GM13976 (cell line): ENCODE measurements around the gene TREML4.

ENCODE experiments used
- DNase-seq: peaks from one replicate; pipeline ENCODE4 v3.0.0; 2012; ENCODE audit warnings: low spot score
- in situ Hi-C: fragments of 300-500 bp; cut with MboI; formaldehyde crosslinking; loops from one replicate; pipeline ENCODE4 v1.12.0; 2022; ENCODE audit warnings: low sequenced_read_pairs, mixed read lengths, inconsistent platforms; ENCODE audit not compliant: unreplicated experiment
- TF ChIP-seq, protein P1 (sequence below): IDR thresholded peaks from 2 replicates; pipeline ENCODE4 v1.5.1; 2012; ENCODE audit warnings: borderline replicate concordance, mild to moderate bottlenecking; ENCODE audit not compliant: insufficient read depth; ENCODE audit errors: extremely low read depth, missing control alignments, control extremely low read depth

The TREML4 gene

DNA sequence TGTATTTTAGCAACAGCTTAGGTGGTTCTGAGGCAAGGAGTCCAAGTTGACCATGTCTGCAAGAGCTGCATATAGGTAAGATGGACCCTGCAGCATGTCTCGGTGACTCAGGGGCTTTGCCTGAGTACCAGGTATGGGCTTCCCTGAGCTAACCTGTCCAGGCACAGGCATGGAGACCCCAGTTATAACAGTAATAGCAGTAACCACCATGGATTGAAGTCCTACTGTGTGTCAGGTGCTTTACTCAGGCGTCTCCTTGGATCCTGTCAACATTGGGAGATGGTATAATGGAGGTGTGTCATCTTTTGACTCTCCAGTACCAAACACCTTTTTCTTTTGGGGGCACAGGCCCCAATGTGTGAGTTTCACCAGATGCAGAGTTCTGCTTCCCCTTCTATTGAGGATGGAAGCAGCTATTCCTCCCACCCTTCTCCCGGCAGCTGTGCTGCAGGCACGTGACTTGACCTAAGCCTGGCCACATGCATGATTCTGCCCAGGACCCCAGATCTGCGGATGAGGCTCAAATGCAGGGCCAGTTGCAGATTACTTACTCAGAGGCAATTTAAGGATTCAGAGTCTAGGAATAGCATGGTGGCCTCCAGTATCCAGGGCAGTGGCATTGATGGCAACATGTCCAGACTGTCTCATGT is 44.6 kb downstream of the TREML4 start:
- TF ChIP-seq, protein P1, sequence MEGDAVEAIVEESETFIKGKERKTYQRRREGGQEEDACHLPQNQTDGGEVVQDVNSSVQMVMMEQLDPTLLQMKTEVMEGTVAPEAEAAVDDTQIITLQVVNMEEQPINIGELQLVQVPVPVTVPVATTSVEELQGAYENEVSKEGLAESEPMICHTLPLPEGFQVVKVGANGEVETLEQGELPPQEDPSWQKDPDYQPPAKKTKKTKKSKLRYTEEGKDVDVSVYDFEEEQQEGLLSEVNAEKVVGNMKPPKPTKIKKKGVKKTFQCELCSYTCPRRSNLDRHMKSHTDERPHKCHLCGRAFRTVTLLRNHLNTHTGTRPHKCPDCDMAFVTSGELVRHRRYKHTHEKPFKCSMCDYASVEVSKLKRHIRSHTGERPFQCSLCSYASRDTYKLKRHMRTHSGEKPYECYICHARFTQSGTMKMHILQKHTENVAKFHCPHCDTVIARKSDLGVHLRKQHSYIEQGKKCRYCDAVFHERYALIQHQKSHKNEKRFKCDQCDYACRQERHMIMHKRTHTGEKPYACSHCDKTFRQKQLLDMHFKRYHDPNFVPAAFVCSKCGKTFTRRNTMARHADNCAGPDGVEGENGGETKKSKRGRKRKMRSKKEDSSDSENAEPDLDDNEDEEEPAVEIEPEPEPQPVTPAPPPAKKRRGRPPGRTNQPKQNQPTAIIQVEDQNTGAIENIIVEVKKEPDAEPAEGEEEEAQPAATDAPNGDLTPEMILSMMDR = no peak
- in situ Hi-C loops = no loop called here
- peak; percentile 1 for DNase-seq

DNA sequence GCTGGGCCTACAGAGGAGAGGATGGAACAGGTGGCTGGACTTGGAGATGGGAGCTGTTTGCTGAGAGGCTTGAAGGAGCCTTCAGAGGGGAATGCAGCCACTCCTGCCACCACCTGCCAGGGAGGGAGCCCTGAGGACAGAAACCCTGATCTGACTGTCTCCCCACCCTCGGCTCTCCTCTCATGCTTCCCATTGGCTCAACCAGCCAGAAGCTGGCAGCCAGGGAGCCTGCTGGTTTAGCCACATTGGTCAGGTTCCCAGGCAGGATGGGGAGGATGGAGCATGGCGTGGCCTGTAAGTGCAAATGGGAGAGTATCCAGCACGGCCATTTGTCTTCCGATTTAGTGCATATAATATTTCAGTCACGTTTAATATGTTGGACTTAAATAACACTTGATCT is 45.6 kb downstream of the TREML4 start:
- in situ Hi-C loops = no loop called here
- DNase-seq = peak; percentile 2
- TF ChIP-seq, protein P1 = no peak

DNA sequence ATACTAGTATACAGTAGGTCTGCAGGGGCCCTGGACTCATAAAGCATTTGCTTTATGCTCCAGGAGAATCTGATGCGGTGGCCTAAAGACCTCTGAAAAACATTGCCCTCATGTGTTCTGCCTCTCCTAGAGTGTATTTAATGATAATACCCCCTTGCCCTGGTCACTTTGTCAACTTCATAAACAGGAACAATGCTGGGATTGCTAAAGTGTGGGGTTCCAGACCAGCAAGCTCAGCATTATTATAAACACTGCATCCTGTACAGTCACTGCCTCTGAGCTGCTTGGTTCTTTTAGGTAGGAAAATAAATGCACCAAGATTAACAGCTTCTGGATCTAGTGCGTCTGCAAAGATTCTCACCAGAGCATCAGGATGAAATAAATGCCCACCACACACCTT is 46.1 kb downstream of the TREML4 start:
- DNase-seq = peak; percentile 0
- in situ Hi-C loops = no loop called here
- TF ChIP-seq, protein P1 = no peak

DNA sequence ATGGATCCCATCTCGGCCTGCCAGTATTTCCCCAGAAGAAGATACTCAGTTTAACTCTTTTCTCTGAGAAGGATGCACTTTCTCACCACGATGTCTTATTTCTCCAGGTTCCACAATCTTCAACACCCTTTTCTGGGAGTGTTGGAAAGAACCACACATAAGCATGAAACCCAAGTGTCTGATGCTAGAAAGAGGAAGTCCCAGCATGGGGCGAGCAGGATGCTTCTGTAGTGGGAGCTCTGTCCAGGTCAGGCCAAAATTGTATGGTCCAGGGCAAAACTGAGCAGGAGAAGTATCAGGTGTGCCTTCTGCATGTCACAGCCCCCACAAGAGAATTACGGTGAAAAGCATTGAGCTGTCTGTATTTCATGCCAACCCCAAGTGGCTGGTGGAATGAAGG is 47.3 kb downstream of the TREML4 start:
- peak; percentile 2 for DNase-seq
- in situ Hi-C loops = no loop called here
- TF ChIP-seq, protein P1 = no peak

DNA sequence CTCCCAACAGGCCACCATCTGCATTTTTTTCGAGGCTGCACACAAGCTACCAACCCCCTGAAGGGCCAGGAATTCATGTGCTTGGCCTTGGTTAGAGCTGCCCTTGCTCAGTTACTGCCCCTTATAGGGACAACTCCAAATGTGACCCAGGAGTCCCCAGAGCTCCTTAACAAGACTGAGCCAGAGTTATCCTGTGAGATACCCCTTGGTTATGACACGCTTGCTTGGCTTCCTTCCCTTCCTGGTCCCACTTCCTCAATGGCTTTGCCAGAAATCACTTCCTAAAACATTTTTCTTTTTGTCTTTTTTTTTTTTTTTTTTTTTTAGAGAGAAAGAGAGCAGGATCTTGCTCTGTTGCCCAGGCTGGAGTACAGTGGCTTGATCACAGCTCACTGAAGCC is 49.5 kb downstream of the TREML4 start:
- in situ Hi-C loops = no loop called here
- TF ChIP-seq, protein P1 = no peak
- DNase-seq = no peak

DNA sequence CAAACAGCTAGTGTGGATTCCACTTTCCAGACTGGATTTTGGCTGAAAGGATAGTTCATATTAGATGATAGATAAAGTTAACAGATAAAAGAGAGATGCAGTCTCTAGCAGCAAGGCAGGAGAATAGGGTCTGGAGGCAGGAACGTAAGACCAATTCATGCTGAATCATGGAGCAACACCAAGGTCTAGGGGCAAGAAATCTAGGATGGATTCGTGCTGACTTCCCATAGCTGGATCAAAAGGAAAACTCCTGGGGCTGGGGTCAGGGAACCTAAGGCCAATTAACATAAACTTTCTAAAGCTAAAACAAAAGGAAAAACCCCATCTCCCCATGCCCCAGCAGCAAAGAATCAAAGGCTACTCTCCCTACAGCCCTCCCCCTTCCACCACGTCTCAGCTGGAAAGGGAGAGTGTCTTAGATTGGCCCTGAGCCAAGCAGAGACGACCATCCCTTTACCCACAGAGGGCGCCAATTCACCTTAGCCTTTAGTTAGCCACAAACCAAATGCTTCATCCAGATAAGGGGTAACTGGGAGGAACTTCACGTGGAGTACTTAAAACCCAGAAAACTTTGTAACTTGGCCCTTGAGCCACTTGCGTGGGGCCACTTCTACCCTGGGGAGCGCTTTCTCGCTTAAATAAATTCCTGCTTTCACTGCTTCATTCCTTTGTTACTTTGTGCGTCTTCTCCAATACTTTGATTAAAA is 50.7 kb downstream of the TREML4 start:
- in situ Hi-C loops = no loop called here
- TF ChIP-seq, protein P1 = peak; percentile 69
- peak; percentile 58 for DNase-seq
